ENCODE results near the gene CAPN5. TPM values are rescaled to one million over a fixed set of nuclear protein-coding genes. Genes with fewer than 3 reads are reported as not detected.

CAPN5 gene
- total and polyA plus RNA-seq, 2 of the 8 experiments (the other 6 are each of a cell fraction or from before 2014, with no cell fraction given): 21.5 to 22.4 TPM

DNA sequence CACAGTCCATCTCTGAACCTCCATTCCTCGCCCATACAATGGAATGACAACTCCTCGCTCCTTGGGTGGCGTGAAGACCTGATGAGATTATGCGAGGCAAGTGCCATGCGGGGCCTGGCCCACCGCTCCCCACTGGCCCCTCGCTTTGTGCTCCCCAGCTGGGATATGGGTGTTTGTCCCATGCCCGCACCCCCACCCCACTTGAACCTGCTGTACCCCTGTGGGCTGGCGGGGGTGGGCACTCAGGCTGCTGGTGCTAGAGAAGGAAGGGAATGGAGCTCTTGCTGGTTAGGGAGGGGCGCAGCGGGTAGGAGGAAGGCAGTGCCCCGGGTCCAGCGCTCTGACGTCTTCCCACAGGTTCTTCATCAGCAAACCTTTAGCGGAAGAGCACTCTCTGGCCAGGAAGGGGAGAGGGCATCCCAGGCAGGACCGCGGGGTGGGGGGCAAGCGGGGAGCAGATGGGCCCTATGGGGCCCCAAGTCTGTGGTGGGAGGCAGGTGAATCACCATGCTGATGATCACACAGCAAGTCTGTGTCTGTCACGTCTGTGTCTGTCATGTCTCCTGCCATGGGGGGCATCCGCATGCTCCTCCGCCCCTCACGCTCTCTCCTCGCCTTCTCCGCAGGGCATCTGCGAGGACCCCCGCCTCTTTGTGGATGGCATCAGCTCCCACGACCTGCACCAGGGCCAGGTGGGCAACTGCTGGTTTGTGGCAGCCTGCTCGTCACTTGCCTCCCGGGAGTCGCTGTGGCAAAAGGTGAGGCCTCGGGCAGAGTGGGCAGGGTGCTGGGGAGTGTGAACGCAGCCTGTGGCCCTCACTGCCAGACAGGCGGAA, 26.5 kb downstream of the CAPN5 start:
- WGBS, 2 experiments (ENCODE audit: extremely low coverage in 1 of 2, insufficient coverage in 1 of 2, insufficient read length in 1 of 2, insufficient replicate concordance in 2 of 2, low coverage in 1 of 2, low lambda C conversion rate in 2 of 2, missing lambda C conversion rate in 1 of 2): 90% methylated on average over 29 of the region's 33 CpGs; no CpG with 5 or more reads in 1 of the 2 experiments
- POLR2A ChIA-PET (ENCODE audit: partially characterized antibody): no interaction called here
- no peak overlapping the region for H4K8ac ChIP-seq (ENCODE audit: extremely low read depth, insufficient read depth, low read length)
- no peak overlapping the region for H3K9ac ChIP-seq (replicated peaks in 1 of 4; ENCODE audit: extremely low read depth in 1 of 4, low read depth in 3 of 4, low read length in 3 of 4)
- no peak overlapping the region for H2AFZ ChIP-seq (ENCODE audit: low read length)
- H3K79me2 ChIP-seq (ENCODE audit: control insufficient read depth in 1 of 2, insufficient read depth in 2 of 2, low read length in 2 of 2): no peaks in the 10 kb centered on the region
- H3K4me1 ChIP-seq (replicated peaks in 1 of 4; ENCODE audit: control insufficient read depth in 3 of 4, insufficient read depth in 4 of 4, low read length in 3 of 4): peaks cover 0 to 6% (median 2%) of the 10 kb centered on the region in 4 experiments; a peak in 3 of 7 replicates
- H2AK5ac ChIP-seq (ENCODE audit: low read depth, low read length): no peak overlapping the region
- no peak overlapping the region for H2BK5ac ChIP-seq (ENCODE audit: low read depth, low read length)
- H3K56ac ChIP-seq (replicated peaks; ENCODE audit: insufficient read length, low read depth, low read length): no peak overlapping the region
- no peak overlapping the region for H3K14ac ChIP-seq (ENCODE audit: insufficient read length)
- H3K18ac ChIP-seq (ENCODE audit: extremely low read depth, low read length): no peak overlapping the region
- H4K91ac ChIP-seq (replicated peaks; ENCODE audit: insufficient read length, low read length): no peak overlapping the region
- no peak overlapping the region for H4K5ac ChIP-seq (ENCODE audit: insufficient read length, low read depth, low read length)
- no peak overlapping the region for H2BK15ac ChIP-seq (ENCODE audit: low read length)
- no peak overlapping the region for H3K27ac ChIP-seq (ENCODE audit: low read depth, low read length)
- H3K23ac ChIP-seq (ENCODE audit: insufficient read length): no peak overlapping the region
- H3K36me3 ChIP-seq (ENCODE audit: control insufficient read depth in 2 of 4, insufficient read depth in 4 of 4, low read length in 3 of 4): no peaks in the 10 kb centered on the region
- H3K27me3 ChIP-seq (replicated peaks in 1 of 4; ENCODE audit: control insufficient read depth in 3 of 4, extremely low read depth in 1 of 4, insufficient read depth in 3 of 4, low read length in 3 of 4): no peaks in the 10 kb centered on the region
- CTCF ChIA-PET (ENCODE audit: partially characterized antibody): interaction anchor here (1.0 to 11.6 kb wide), 11 partner anchors 13 to 359 kb away, joined by 3 to 297 read pairs (median 23); partner anchors contain the start of genes CAPN5, MYO7A and OMP
- no peaks in the 10 kb centered on the region for H3K23me2 ChIP-seq (ENCODE audit: low read depth, low read length)
- no peak overlapping the region for H2BK12ac ChIP-seq (ENCODE audit: low read depth, low read length)
- no peak overlapping the region for H2BK20ac ChIP-seq (ENCODE audit: low read length)
- H4K20me1 ChIP-seq (replicated peaks in 1 of 2; ENCODE audit: control insufficient read depth in 1 of 2, insufficient read depth in 2 of 2, low read length in 2 of 2): peaks cover 0 to 4% of the 10 kb centered on the region in 2 experiments
- TF ChIP-seq ATF2 (IDR thresholded peaks at IDR 0.05; ENCODE audit: low read length) (no peak), BACH1 (IDR thresholded peaks at IDR 0.05; ENCODE audit: low read length) (no peak), SP1 (IDR thresholded peaks at IDR 0.05; ENCODE audit: low read depth, low read length) (no peak), POLR2A (IDR thresholded peaks at IDR 0.05; ENCODE audit: control extremely low read depth in 1 of 2, low read depth in 2 of 2, low read length in 2 of 2) (no peak), KDM4A (IDR thresholded peaks at IDR 0.05; ENCODE audit: low read depth, low read length, severe bottlenecking) (no peak)
- no peak overlapping the region for H3K4ac ChIP-seq (replicated peaks; ENCODE audit: insufficient read length, low read depth, low read length)
- DNase-seq (ENCODE audit: low read depth in 1 of 2, low spot score in 2 of 2) (no peak), FAIRE-seq (no peak)
- no peak overlapping the region for H2BK120ac ChIP-seq (replicated peaks; ENCODE audit: low read depth, low read length)
- no peak overlapping the region for H3K4me2 ChIP-seq (ENCODE audit: insufficient read depth in 1 of 2, low read depth in 2 of 2, low read length in 2 of 2)
- H3K79me1 ChIP-seq (ENCODE audit: low read depth, low read length): no peaks in the 10 kb centered on the region
- H3K9me3 ChIP-seq (ENCODE audit: insufficient read depth in 2 of 2, low read depth in 1 of 2, low read length in 1 of 2): no peaks in the 10 kb centered on the region
- H3K4me3 ChIP-seq (ENCODE audit: extremely low read depth in 1 of 4, insufficient read depth in 2 of 4, low read depth in 3 of 4, low read length in 4 of 4): no peak overlapping the region
